Stimulated activated CD4-positive, alpha-beta T cell treated with anti-CD3 and anti-CD28 coated beads, Interleukin-4, amount 100 ng/mL, for 1 hour (primary cell): Measurements from ENCODE around the gene RNF144A.

ENCODE experiments used
- DNase-seq: peaks from one replicate; pipeline ENCODE4 v3.0.0-alpha.2; 2020

The RNF144A gene

DNA sequence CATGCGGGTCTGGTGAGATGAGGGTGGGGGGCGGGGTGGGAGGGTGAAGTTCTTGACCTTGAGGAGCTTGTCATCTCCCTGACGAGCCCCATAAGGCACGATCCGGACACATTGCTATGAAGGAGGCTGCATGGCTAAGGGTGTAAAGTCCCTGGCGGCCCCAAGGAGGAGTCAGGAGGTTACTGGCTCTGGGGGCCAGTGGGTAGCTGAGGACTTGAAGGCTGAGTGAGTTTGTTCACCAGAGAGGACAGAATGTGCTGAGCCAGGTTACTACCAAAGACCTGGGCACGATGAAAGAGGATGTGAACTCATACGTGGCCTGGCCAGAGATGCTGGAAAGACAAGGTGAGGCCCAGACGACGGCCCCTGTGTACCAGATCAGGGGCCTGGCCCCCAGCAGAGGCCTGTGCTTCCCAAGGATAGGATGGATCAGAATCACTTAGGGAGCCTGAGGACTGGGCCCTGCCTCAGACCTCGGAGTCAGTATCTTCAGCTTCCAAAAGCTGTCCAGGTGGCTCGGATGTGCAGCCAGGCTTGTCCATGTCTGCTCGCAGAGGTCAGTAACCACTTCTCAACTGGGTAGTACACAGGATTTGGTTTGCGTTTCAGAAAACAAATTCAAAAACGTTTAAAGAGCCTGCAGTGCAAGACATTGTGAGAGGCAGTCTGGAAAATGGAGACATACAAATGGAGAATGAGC lies 110.9 kb downstream of the RNF144A start:
- no peak for DNase-seq

- no peak for DNase-seq
Observed at GRCh38 chr2:7028846-7029245, 111.6 kb downstream of the RNF144A start.

GRCh38 chr2:7029291-7030059 lies 112.3 kb downstream of the RNF144A start:
- no peak for DNase-seq

DNA sequence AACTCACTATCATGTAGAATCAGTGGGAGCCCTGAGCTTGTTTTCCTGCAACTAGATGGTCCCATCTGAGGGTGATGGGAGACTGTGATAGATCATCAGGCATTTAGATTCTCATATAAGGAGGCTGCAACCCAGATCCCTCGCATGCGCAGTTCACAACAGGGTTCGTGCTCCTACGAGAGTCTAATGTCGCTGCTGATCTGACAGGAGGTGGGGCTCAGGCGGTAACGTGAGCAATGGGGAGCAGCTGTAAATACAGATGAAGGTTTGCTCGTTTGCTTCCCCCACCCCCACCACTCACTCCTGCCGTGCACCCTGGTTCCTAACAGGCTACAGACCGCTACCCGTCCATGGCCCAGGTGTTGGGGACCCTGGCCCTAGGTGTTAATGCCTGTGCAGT lies 113.6 kb downstream of the RNF144A start:
- no peak for DNase-seq

- peak; percentile 18 for DNase-seq
Observed at GRCh38 chr2:7031547-7032245, 114.5 kb downstream of the RNF144A start.

- no peak for DNase-seq
Observed at GRCh38 chr2:7032371-7032770, 115.2 kb downstream of the RNF144A start.

GRCh38 chr2:7033136-7033960 lies 116.1 kb downstream of the RNF144A start:
- DNase-seq = no peak

DNA sequence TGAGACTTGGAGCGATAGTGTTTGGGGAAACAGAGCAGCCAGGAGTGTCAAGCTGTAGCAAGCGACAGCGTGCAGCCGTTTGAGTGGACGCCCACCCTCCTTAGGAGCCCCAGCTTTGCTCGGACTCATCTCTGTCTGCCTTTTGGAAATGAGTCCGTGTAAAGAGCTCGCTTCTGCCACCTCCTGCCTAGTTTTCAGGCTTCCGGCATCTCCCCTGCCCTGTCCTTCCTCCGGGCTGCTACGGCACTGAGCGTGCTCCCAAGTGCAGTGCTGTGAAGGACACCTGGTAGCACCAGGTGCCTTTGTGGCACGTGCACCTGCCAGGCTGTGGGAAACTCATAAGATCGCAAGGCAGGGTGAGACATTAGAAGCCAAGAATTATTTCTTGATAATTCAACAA lies 117.1 kb downstream of the RNF144A start:
- no peak for DNase-seq

DNA sequence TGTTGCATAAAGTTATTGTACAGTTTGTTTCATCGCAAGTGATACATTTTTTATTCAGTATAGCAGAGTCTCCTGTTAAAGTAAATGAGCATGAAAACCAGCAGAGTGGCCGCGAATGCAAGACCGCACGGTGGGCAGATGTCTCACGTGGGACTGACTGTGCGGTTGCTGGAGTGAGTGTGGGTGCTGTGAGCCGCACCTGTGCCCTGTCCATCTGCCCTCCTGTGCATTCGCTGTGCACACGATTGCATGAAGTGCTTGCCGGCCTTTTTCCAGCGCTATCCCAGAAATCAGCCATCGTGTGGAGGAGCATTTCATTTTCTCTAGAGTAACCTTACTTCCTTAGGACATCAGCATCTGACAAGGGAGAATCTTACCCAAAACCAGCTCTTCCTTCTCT lies 118.7 kb downstream of the RNF144A start:
- no peak for DNase-seq

DNA sequence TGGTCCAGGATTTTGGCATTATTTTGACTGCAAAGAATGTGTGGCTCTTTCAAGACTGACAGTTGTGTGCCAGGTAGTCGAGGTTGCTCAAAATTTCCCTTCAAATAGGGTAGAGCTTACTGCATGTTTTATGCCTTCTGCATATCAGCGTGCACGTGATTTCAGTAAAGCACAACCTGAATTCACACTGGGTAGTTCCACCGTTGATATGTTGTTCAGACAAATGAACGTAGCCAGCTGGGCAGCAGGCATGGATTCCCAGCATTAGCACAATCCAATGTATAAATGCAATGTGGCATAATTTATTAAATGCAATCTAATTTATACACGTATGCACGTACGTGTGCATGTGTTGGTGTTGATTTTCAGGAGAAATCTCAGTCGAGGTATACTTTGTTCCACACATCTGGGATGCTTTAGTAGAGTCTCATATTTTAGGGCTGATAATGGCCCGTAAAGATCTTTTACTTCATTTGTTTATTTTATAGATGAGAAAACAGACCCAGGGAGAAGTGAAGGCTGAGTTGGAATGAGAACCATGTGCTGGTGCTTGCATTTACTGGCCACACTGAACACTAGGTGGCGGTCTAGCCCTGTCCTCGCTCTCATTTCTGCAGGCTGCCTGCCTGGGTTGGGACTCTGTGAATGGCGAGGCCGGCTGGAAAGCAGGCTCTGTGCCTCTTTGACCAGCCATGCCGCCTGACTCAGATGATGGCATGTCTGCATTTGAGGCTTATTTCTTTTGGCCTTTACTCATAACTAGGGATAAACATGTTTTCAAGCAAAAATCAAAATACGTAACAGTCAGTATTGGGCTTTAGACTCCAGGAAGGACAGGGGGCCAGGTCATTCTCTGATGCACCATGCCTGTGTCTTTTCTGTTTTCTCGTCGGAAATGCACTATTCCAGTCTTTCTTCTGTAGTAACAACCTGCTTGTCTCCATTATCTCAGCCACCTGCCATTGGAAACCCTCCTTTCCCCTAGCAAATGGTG lies 120.4 kb downstream of the RNF144A start:
- DNase-seq = peak; percentile 61

DNA sequence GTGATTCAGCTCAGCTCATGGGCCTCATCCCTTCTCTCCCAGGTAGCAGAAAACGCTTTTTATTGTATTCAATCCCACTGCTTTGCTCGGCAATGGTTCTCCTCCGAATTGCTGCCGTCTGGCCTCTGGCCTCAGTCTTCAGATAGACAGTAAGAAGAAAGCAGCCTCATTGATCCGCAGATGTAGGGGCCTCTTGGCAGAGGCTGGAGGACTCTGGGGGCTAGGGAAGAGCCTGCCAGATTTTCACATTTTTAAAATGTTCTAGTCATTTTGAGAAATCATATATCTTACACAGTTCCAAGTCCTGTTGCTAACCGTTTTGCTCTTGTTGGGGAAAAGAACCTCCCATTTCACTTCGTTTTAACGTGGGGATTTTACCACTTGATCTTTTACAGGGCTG lies 123.3 kb downstream of the RNF144A start:
- DNase-seq = no peak

DNA sequence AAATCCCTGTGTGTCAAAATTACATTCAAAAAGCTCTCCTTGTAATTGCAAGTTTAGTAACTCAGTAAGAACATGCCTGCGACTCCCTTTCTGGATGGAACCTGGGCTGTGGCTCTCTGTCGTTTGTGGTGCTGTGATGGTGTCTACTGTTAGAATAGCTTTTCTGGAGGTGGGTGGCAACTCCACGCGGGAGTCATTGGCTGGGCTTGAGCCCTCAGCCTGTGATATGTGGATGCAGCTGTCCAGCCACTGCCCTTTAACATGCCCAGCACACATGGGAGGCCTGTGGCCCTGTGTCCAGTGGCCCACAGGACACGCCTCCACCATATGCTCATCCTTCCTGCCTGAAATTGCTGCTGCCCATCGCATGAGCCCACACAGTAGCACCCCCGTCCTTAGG lies 124.2 kb downstream of the RNF144A start:
- no peak for DNase-seq

DNA sequence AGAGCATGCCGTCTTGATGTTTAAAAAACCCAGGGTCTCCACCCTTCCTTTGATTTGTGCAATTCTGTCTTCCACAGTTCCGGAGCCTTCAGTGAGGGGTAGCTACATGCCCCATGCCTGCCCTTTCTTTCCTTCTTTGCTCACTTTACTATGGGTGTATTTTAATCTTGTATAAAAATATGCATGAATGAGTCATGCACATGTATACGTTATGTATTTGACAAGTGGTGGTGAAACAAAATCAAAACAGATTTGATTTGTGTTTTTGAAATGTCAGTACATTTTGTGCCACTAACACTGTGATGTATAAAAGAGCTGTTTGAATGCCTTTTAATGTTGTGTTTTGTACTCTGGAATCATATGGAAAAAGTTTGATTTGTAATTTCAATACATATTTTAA lies 126.5 kb downstream of the RNF144A start:
- no peak for DNase-seq

DNA sequence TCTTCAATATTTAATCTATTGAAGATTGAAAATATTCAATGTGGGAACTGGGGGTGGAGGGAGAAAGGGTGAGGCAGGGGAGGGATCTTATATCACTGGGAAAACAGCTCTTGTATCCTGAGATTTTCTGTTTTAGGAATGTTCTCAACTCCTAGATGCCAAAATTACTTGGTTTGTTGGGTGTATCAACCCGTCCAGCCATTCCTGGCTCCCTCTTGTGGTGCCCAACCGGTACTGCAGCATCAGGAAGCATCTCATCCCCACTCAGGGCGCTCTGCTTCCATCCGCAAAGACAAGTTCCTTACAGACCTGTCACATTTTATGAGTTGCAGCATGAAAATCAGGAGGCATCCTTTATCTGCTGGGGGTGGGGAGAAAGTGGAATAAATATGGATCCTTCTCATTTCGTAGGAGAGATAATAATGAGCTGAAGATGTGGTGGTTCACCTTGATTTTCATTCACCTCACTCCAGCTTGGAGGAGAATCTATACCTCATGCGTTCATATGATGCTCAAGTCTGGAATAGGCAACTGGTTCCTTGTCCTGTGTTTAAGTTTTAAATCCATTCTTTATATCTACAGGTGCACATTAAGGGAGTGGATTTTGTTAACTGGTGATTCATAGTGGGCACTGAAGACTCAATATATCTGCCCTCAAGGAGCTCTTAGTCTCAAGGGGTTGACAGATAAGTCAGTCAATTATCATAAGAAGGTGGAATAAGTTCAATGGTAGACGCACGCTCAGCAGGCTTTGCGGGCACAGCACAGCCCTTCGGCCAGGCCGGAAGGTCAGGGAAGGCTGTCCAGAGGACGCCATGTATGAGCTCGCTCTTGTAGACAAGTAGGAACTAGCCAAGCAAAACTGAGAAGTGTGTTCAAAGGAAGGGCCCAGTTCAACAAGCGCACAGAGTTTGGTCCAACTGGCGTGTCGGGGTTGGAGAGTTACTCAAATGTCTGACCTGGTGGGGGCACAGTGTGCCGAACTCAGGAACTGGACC lies 127.3 kb downstream of the RNF144A start:
- DNase-seq = peak; percentile 60

DNA sequence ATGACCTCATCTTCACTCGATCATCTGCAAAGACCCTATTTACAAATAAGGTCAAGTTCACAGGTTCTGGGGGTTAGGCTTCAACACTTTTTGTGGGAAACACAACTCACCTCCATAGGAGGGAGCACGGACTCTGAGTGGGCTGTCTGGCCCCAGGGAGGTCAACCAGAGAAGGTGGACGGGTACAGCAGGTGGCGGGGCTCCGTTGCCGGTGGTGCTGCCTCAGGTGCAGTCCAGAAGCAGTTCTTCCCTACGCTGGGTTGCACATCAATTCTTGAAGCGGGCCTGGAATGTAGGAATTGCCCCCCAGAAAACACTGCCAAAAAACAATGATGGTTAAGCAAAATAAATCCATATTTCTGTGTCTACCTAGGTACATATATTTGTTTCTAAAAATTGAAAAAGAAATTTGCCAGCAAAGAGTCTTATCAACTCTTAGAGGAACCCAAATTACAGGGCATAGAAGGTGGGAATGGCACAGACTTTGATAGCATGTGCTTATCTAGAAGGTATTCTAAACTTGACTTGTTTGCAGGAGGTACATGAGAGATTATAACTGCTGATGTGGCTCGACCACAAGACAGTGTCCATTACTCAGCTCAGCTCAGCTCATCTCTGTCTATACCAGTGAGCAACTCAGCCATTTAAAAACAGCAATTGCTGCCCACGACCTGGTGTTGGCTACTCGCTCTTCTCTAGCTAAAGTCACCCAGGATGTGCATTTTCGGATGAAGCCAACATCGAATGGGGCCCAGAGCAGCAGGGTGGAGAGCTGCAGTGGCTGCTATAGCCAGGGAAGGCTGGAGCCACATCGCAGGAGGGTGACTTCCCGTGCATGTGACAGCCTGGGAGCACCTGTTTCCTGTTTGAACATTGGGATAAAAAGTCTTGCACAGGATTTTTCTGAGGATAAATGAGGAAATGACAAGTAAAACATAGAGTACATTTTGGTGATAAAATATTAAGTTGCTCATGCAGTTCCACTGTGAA lies 128.7 kb downstream of the RNF144A start:
- no peak for DNase-seq

GRCh38 chr2:7047661-7048060 lies 130.4 kb downstream of the RNF144A start:
- DNase-seq = no peak

DNA sequence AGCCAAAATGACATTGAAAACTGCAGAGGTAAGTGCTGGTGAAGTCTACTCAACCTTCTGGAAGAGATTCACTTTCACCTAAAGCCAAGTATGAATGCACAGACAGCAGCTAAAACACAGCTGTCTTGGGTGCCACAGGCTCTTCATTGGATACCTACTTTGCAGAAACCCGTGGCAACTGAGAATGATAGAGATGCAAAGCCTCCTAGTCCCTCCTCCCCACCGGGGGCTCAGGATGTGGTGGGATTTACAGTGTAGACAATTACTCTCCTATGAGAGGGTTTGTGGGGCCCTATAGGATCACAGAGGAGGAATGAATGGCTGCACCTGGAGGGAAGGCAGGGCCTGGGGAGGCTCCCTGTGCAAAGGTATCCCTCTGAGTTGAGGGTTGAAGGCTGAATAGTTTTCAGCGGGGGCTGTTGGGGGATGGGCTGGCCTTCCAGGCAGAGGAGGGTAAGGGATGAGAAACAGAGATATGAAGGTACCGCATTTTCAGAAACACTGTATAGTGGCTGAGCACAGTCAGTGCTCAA lies 131.6 kb downstream of the RNF144A start:
- no peak for DNase-seq

- no peak for DNase-seq
Observed at GRCh38 chr2:7052404-7052803, 135.2 kb downstream of the RNF144A start.
